HepG2 (cell line): ENCODE results near the gene ACTL8. TPM values are rescaled to one million over a fixed set of nuclear protein-coding genes. Genes with fewer than 3 reads are reported as not detected.

ENCODE experiments used
- ATAC-seq: fragments of 200-7000 bp; cut with Tn5 transposase; 3 replicates; pipeline ENCODE4 v1.9.1; 2020; ENCODE audit warnings: mild to moderate bottlenecking, moderate library complexity
- BruUV-seq: library from RNA; stranded (reverse); fragments of 400-500 nt; replicated peaks from 2 replicates; lab custom pipeline; 2021; lab: Mats Ljungman, UMichigan
- CTCF ChIA-PET: fragments of 300-600 bp; formaldehyde crosslinking; extraction: SDS; loops from one replicate; lab custom pipeline; 2021; ENCODE audit warnings: low total read pairs, inconsistent platforms, low intra/inter-chr PET ratio; lab: Yijun Ruan, JAX
- POLR2A ChIA-PET: fragments of 350-600 bp; sonication (Branson Sonifier 250); formaldehyde crosslinking; loops from one replicate; lab custom pipeline; 2020; ENCODE audit warnings: antibody characterized with exemption, inconsistent platforms; lab: Yijun Ruan, JAX
- DNase-seq: peaks from one replicate; pipeline ENCODE4 v3.0.0-alpha.2; 2015; ENCODE audit warnings: low spot score
- FAIRE-seq: peaks from 3 replicates; lab custom pipeline; 2011; peaks lifted over from hg19 to GRCh38; lab: Jason Lieb, UNC
- H2AFZ ChIP-seq: one replicate; pipeline ENCODE4 v1.6.1; 2011; ENCODE audit warnings: low read length, inconsistent platforms
- H3K27ac ChIP-seq: fragments of 300-600 bp; 3 replicates; pipeline ENCODE4 v1.8.0; 2011; ENCODE audit warnings: mixed run types, mild to moderate bottlenecking, mixed read lengths, low read length, inconsistent platforms; ENCODE audit not compliant: insufficient read depth; ENCODE audit errors: extremely low read length
- H3K27me3 ChIP-seq, 2 experiments: fragments of 200-600 bp in 1 of 2; 2 replicates in 1 of 2; 3 replicates in 1 of 2; pipeline versions ENCODE4 v1.6.0 to v1.8.0; 2011; ENCODE audit warnings: low read length in 2 of 2, mild to moderate bottlenecking in 2 of 2, moderate library complexity in 2 of 2, inconsistent platforms in 1 of 2; ENCODE audit not compliant: insufficient read depth in 2 of 2, control insufficient read depth in 1 of 2
- H3K36me3 ChIP-seq, 2 experiments: fragments of 200-600 bp in 1 of 2; replicated peaks in 1 of 2; 2 replicates in 1 of 2; 3 replicates in 1 of 2; pipeline versions ENCODE4 v1.5.1 to v1.8.0; 2011; ENCODE audit warnings: low read length in 2 of 2, inconsistent platforms in 1 of 2; ENCODE audit not compliant: insufficient read depth in 2 of 2, control insufficient read depth in 1 of 2
- H3K4me1 ChIP-seq: 2 replicates; pipeline ENCODE4 v1.5.1; 2012; ENCODE audit warnings: low read length, inconsistent platforms; ENCODE audit not compliant: insufficient read depth
- H3K4me2 ChIP-seq: 2 replicates; pipeline ENCODE4 v1.6.0; 2011; ENCODE audit warnings: low read depth, low read length, inconsistent platforms
- H3K4me3 ChIP-seq, 3 experiments: fragments of 200-600 bp in 1 of 3; sonication (generic), shearing (Covaris generic) in 1 of 3; replicated peaks in 1 of 3; 2 replicates each; pipeline ENCODE4 v1.5.1; 2011 to 2016; ENCODE audit warnings: low read length in 3 of 3, inconsistent platforms in 2 of 3, low read depth in 2 of 3, mild to moderate bottlenecking in 2 of 3, control low read depth in 1 of 3, mixed read lengths in 1 of 3; ENCODE audit not compliant: insufficient read depth in 1 of 3
- H3K79me2 ChIP-seq: one replicate; pipeline ENCODE4 v1.6.1; 2011; ENCODE audit warnings: low read length, inconsistent platforms; ENCODE audit not compliant: insufficient read depth
- H3K9ac ChIP-seq: 2 replicates; pipeline ENCODE4 v1.6.0; 2011; ENCODE audit warnings: mild to moderate bottlenecking, low read depth, low read length, inconsistent platforms; ENCODE audit not compliant: insufficient read depth
- H3K9me3 ChIP-seq: 2 replicates; pipeline ENCODE4 v1.5.1; 2012; ENCODE audit warnings: mild to moderate bottlenecking, low read length
- H4K20me1 ChIP-seq: 2 replicates; pipeline ENCODE4 v1.6.0; 2011; ENCODE audit warnings: inconsistent platforms, mild to moderate bottlenecking, low read length, moderate library complexity; ENCODE audit not compliant: insufficient read depth
- BRD4 ChIP-seq: sonication (generic); formaldehyde crosslinking; IDR thresholded peaks from 2 replicates; pipeline ENCODE4 v1.4.0; 2020; ENCODE audit warnings: missing genetic modification reagents
- CREM ChIP-seq, 2 experiments: sonication (generic) in 1 of 2; formaldehyde crosslinking in 1 of 2; IDR thresholded peaks; 2 replicates each; pipeline versions ENCODE4 v1.4.0 to v1.6.1; 2016 to 2020; ENCODE audit warnings: antibody characterized with exemption in 1 of 2, mild to moderate bottlenecking in 1 of 2, missing genetic modification reagents in 1 of 2
- GFI1 ChIP-seq: sonication (generic); formaldehyde crosslinking; IDR thresholded peaks from 2 replicates; pipeline ENCODE4 v1.5.0; 2020; ENCODE audit warnings: missing genetic modification reagents, mild to moderate bottlenecking, borderline replicate concordance
- GLI4 ChIP-seq: sonication (generic); formaldehyde crosslinking; IDR thresholded peaks from 2 replicates; pipeline ENCODE4 v1.5.1; 2020; ENCODE audit warnings: missing genetic modification reagents, mild to moderate bottlenecking, moderate library complexity, borderline replicate concordance
- MBD4 ChIP-seq: IDR thresholded peaks from 2 replicates; pipeline ENCODE4 v1.6.1; 2012; ENCODE audit warnings: low read length, inconsistent platforms, borderline replicate concordance
- MED1 ChIP-seq: sonication (generic); formaldehyde crosslinking; IDR thresholded peaks from 2 replicates; pipeline ENCODE4 v1.4.0; 2020; ENCODE audit warnings: missing genetic modification reagents
- NR1H2 ChIP-seq: sonication (generic); formaldehyde crosslinking; IDR thresholded peaks from 2 replicates; pipeline ENCODE4 v1.8.1; 2022; ENCODE audit warnings: low read depth, missing genetic modification reagents, borderline replicate concordance
- SPEN ChIP-seq: sonication (generic); formaldehyde crosslinking; IDR thresholded peaks from 2 replicates; pipeline ENCODE4 v1.5.1; 2020; ENCODE audit warnings: low read depth, mild to moderate bottlenecking, missing genetic modification reagents
- TAF1 ChIP-seq: sonication (generic); formaldehyde crosslinking; IDR thresholded peaks from 2 replicates; pipeline ENCODE4 v1.4.0; 2020; ENCODE audit warnings: missing genetic modification reagents
- ZMYM3 ChIP-seq: sonication (generic); formaldehyde crosslinking; IDR thresholded peaks from 2 replicates; pipeline ENCODE4 v1.5.1; 2020; ENCODE audit warnings: mild to moderate bottlenecking, missing genetic modification reagents
- ZNF143 ChIP-seq: sonication (generic); formaldehyde crosslinking; IDR thresholded peaks from 2 replicates; pipeline ENCODE4 v1.4.0; 2020; ENCODE audit warnings: missing genetic modification reagents
- ZNF546 ChIP-seq: sonication (generic); formaldehyde crosslinking; conservative IDR thresholded peaks from 2 replicates; pipeline ENCODE4 v1.8.1; 2023; ENCODE audit warnings: mild to moderate bottlenecking, missing genetic modification reagents
- ZSCAN22 ChIP-seq: sonication (generic); formaldehyde crosslinking; IDR thresholded peaks from 2 replicates; pipeline ENCODE4 v1.4.0; 2020; ENCODE audit warnings: mild to moderate bottlenecking, missing genetic modification reagents
- WGBS: methylation state at CpG from one replicate; pipeline ENCODE4 v1.1.6; 2017; ENCODE audit warnings: low lambda C conversion rate; 5-methylcytosine and 5-hydroxymethylcytosine counted together
- in situ Hi-C: cut with HindIII; loops from 2 replicates; pipeline ENCODE4 v1.10.0; 2017; ENCODE audit warnings: low pct_unique_long_range_greater_than_20kb; ENCODE audit not compliant: extremely low pct_ligation_motif_present
- intact Hi-C: fragments of 100-400 bp; cut with micrococcal nuclease; formaldehyde crosslinking; loops from one replicate; pipeline ENCODE4 v1.10.0; 2022; ENCODE audit not compliant: unreplicated experiment
- polyA plus RNA-seq, 8 experiments: library from polyadenylated mRNA; depleted of rRNA in 3 of 8; stranded (reverse) in 7 of 8; unstranded in 1 of 8; fragments of >200 nt; fragmentation: Illumina TruSeq in 4 of 8; extraction: Trizol in 4 of 8; gene quantifications; 2 replicates each; pipeline versions ENCODE4 v1.2.1 to v1.2.3, GENCODE V29; 2011 to 2016; ENCODE audit warnings: low read depth in 4 of 8, missing spikeins in 1 of 8, mixed read lengths in 1 of 8; ENCODE audit not compliant: insufficient read depth in 1 of 8
- total RNA-seq, 5 experiments: library from RNA; depleted of rRNA; stranded (reverse); fragments of >200 nt; fragmentation: Illumina TruSeq; extraction: Trizol; gene quantifications; 2 replicates each; pipeline ENCODE4 v1.2.3, GENCODE V29; 2016; ENCODE audit warnings: low read depth in 1 of 5
- TF ChIP-seq, protein P1 (sequence below): sonication (generic); formaldehyde crosslinking; IDR thresholded peaks from 2 replicates; pipeline ENCODE4 v1.5.1; 2020; ENCODE audit warnings: mild to moderate bottlenecking, missing genetic modification reagents

ACTL8 gene
- total and polyA plus RNA-seq, 2 of the 13 experiments (the other 11 are each of a cell fraction or from before 2014, with no cell fraction given) = 0.09 to 0.64 TPM

DNA sequence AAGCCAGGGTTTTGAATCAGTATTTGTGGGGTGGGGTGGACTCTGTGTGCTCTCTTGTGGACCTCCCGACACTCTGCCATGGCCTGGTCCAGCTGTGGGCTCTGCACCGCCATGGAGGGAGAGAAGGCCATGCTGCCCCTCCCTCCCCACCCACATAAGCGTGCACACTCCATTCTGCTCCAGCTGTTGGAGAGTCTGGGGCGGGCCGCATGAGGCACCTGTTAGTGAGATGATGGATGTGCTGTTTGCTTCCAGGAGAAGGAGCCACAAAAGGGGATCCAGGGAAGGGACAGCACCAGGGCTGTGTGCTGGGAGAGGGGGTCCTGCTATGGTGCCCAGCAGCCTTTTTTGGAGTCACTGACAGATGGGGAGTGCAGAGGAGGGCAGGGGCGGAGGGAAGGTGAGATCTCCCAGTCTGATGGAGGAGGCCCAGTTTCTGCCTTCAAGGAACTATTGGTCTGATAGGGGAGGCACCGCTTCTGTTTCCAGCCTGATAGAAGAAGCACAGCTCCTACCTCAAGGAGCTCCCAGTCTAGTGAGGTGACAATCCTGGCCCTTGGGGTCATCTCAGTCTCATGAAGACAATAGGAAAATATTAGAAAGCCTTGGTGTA, 101.5 kb downstream of the ACTL8 start:
- H3K9me3 ChIP-seq = no peaks in the 10 kb centered on the region
- in situ Hi-C loops = no loop called here
- TF ChIP-seq ZNF546 (CRISPR knock-in tag) (no peak), ZSCAN22 (CRISPR knock-in tag) (peak; percentile 95)
- TF ChIP-seq, all 625 proteins: peak for 1
- Histone ChIP-seq H3K9ac (no peak overlapping the region), H3K79me2 (no peaks in the 10 kb centered on the region), H4K20me1 (no peaks in the 10 kb centered on the region), H3K4me1 (peaks cover 35% of the 10 kb centered on the region), H3K4me2 (peak overlapping the region; percentile 33), H3K27ac (no peak overlapping the region), H3K27me3 (peaks cover 0 to 17% of the 10 kb centered on the region in 2 experiments), H3K4me3 (no peak overlapping the region), H2AFZ (no peak overlapping the region), H3K36me3 (no peaks in the 10 kb centered on the region)
- POLR2A ChIA-PET = no interaction called here
- FAIRE-seq (no peak), DNase-seq (no peak), ATAC-seq (peak; percentile 41)
- 50% methylated on average over 4 of the region's 7 CpGs for WGBS
- CTCF ChIA-PET = no interaction called here
- BruUV-seq = no TSS peak
- intact Hi-C loops = loop anchor here (2.0 kb wide), 1 partner anchor 34 kb away; no protein-coding TSS in a partner anchor

DNA sequence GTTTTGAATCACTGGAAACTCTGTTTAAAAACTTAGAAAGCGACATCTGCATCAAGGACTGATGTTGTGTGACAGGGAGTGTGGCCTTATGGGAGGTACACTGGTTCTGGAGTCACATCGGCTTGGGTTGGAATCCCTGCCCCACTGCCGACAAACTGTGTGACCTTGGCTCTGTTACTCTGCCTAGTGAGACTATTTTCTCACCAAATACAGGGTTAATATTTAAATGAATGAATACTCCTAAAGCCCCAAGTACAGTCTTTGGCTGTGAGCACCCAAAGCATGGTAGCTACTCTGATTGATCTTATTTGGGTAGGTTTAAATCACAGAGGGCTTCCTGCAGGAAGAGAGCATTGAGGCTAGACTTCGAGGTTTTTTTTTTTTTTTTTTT, 102.0 kb downstream of the ACTL8 start:
- Histone ChIP-seq H3K4me1 (peaks cover 35% of the 10 kb centered on the region), H3K79me2 (no peaks in the 10 kb centered on the region), H3K4me2 (peak overlapping the region; percentile 33), H3K4me3 (no peak overlapping the region), H3K9me3 (no peaks in the 10 kb centered on the region), H2AFZ (no peak overlapping the region), H4K20me1 (no peaks in the 10 kb centered on the region), H3K9ac (no peak overlapping the region), H3K27ac (no peak overlapping the region), H3K36me3 (no peaks in the 10 kb centered on the region), H3K27me3 (peaks cover 0 to 16% of the 10 kb centered on the region in 2 experiments; a peak in 4 of 5 replicates)
- in situ Hi-C loops = no loop called here
- BruUV-seq = no TSS peak
- DNase-seq = peak; percentile 30
- peak; percentile 72 for FAIRE-seq
- CTCF ChIA-PET = no interaction called here
- ATAC-seq = peak; percentile 82
- 8% methylated on average over 4 of the region's 4 CpGs for WGBS
- POLR2A ChIA-PET = no interaction called here
- intact Hi-C loops = loop anchor here (2.0 kb wide), 1 partner anchor 34 kb away; no protein-coding TSS in a partner anchor
- TF ChIP-seq SPEN (no peak), ZSCAN22 (CRISPR knock-in tag) (peak; percentile 71; the same call in 1 of the 2 replicates), BRD4 (CRISPR knock-in tag) (no peak), ZNF143 (CRISPR knock-in tag) (peak; percentile 28; the same call in 1 of the 2 replicates), CREM (IDR thresholded peaks at IDR 0.05) (no peak), CREM (CRISPR knock-in tag; IDR thresholded peaks at IDR 0.05) (no peak), GFI1 (CRISPR knock-in tag) (0 out of 2 replicates have a peak, but pooled peaks have one; percentile 29), GLI4 (CRISPR knock-in tag) (no peak), MBD4 (no peak), ZMYM3 (CRISPR knock-in tag) (peak; percentile 14; the same call in 1 of the 2 replicates), MED1 (CRISPR knock-in tag) (no peak), TAF1 (CRISPR knock-in tag) (no peak), NR1H2 (no peak)
- TF ChIP-seq, protein P1, sequence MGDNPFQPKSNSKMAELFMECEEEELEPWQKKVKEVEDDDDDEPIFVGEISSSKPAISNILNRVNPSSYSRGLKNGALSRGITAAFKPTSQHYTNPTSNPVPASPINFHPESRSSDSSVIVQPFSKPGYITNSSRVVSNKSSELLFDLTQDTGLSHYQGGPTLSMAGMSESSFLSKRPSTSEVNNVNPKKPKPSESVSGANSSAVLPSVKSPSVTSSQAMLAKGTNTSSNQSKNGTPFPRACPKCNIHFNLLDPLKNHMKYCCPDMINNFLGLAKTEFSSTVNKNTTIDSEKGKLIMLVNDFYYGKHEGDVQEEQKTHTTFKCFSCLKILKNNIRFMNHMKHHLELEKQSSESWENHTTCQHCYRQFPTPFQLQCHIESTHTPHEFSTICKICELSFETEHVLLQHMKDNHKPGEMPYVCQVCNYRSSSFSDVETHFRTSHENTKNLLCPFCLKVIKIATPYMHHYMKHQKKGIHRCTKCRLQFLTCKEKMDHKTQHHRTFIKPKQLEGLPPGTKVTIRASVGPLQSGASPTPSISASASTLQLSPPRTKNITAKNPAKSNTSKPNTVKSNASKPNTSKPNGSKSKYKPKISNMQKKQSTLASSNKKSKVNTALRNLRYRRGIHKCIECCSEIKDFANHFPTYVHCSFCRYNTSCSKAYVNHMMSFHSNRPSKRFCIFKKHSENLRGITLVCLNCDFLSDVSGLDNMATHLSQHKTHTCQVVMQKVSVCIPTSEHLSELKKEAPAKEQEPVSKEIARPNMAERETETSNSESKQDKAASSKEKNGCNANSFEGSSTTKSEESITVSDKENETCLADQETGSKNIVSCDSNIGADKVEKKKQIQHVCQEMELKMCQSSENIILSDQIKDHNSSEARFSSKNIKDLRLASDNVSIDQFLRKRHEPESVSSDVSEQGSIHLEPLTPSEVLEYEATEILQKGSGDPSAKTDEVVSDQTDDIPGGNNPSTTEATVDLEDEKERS = no peak
